A549 (cell line): ENCODE results near the gene MUC6. TPM values are rescaled to one million over a fixed set of nuclear protein-coding genes. Genes with fewer than 3 reads are reported as not detected.

Experiments
- ATAC-seq, 2 experiments: fragments of 200-7000 bp in 1 of 2; fragments of >200 bp in 1 of 2; cut with Nextera tagmentation in 1 of 2; cut with Tn5 transposase in 1 of 2; 3 replicates each; pipeline versions ENCODE4 v1.8.0 to v1.9.1; 2018 to 2020; ENCODE audit warnings: mild to moderate bottlenecking in 1 of 2, moderate library complexity in 1 of 2
- CTCF ChIA-PET: fragments of 300-600 bp; sonication (Branson Sonifier 250); formaldehyde crosslinking; extraction: SDS; loops from one replicate; lab custom pipeline; 2021; ENCODE audit warnings: antibody characterized with exemption, inconsistent platforms; lab: Yijun Ruan, JAX
- POLR2A ChIA-PET: fragments of 350-600 bp; formaldehyde crosslinking; extraction: SDS; loops from one replicate; lab custom pipeline; 2021; ENCODE audit warnings: antibody characterized with exemption, inconsistent platforms; lab: Yijun Ruan, JAX
- DNase-seq, 2 experiments: peaks; one replicate each; pipeline versions ENCODE4 v3.0.0 to v3.0.0-alpha.2; 2011 to 2016; ENCODE audit warnings: low read depth in 1 of 2, low spot score in 1 of 2
- FAIRE-seq: peaks from 2 replicates; lab custom pipeline; 2011; peaks lifted over from hg19 to GRCh38; lab: Jason Lieb, UNC
- H3K27ac ChIP-seq, 2 experiments: fragments of >200 bp; sonication (Bioruptor Twin); formaldehyde crosslinking; 3 replicates each; pipeline ENCODE4 v1.5.1; 2016 to 2017
- H3K4me1 ChIP-seq: fragments of >200 bp; sonication (Bioruptor Twin); formaldehyde crosslinking; 3 replicates; pipeline ENCODE4 v1.6.1; 2016
- H3K4me2 ChIP-seq: fragments of >200 bp; sonication (Bioruptor Twin); formaldehyde crosslinking; 3 replicates; pipeline ENCODE4 v1.6.1; 2016
- H3K4me3 ChIP-seq: fragments of >200 bp; sonication (Bioruptor Twin); formaldehyde crosslinking; 3 replicates; pipeline ENCODE4 v1.5.1; 2016
- H3K9me3 ChIP-seq: fragments of >200 bp; sonication (Bioruptor Twin); formaldehyde crosslinking; 3 replicates; pipeline ENCODE4 v1.6.1; 2016
- CBX8 ChIP-seq: fragments of 200-600 bp; sonication (generic); IDR thresholded peaks from 2 replicates; pipeline ENCODE4 v1.6.1; 2016
- CEBPB ChIP-seq, 2 experiments: fragments of >200 bp in 1 of 2; sonication (Bioruptor Twin) in 1 of 2; formaldehyde crosslinking in 1 of 2; IDR thresholded peaks; 2 replicates each; pipeline ENCODE4 v1.6.1; 2012 to 2016
- CHD4 ChIP-seq: fragments of 200-600 bp; sonication (generic); IDR thresholded peaks from 2 replicates; pipeline ENCODE4 v1.6.1; 2016; ENCODE audit warnings: antibody characterized with exemption, mild to moderate bottlenecking, borderline replicate concordance
- CTCF ChIP-seq: fragments of >200 bp; sonication (Bioruptor Twin); formaldehyde crosslinking; IDR thresholded peaks from 3 replicates; pipeline ENCODE4 v1.5.1; 2016
- EHF ChIP-seq: fragments of 250-450 bp; sonication (Bioruptor Pico); IDR thresholded peaks from 2 replicates; pipeline ENCODE4 v1.5.0; 2020; ENCODE audit warnings: mild to moderate bottlenecking
- FOSB ChIP-seq: fragments of 250-450 bp; sonication (Bioruptor Pico); IDR thresholded peaks from 2 replicates; pipeline ENCODE4 v1.5.0; 2020; ENCODE audit warnings: mild to moderate bottlenecking, moderate library complexity
- FOSL2 ChIP-seq, 2 experiments: fragments of 450-650 bp in 1 of 2; fragments of >200 bp in 1 of 2; sonication (Bioruptor Twin) in 1 of 2; formaldehyde crosslinking; IDR thresholded peaks; 2 replicates each; pipeline versions ENCODE4 v1.5.0 to v1.6.1; 2016 to 2020; ENCODE audit warnings: mild to moderate bottlenecking in 1 of 2, moderate library complexity in 1 of 2
- HOXB5 ChIP-seq: fragments of 250-450 bp; sonication (Bioruptor Pico); IDR thresholded peaks from 2 replicates; pipeline ENCODE4 v1.5.0; 2020; ENCODE audit warnings: mild to moderate bottlenecking, moderate library complexity
- JUNB ChIP-seq: fragments of >200 bp; sonication (Bioruptor Twin); formaldehyde crosslinking; IDR thresholded peaks from 2 replicates; pipeline ENCODE4 v1.6.1; 2016
- KDM1A ChIP-seq: fragments of 200-600 bp; sonication (generic); IDR thresholded peaks from 2 replicates; pipeline ENCODE4 v1.6.1; 2016; ENCODE audit warnings: low read depth, mild to moderate bottlenecking
- KDM5A ChIP-seq: fragments of 200-600 bp; sonication (generic); IDR thresholded peaks from 2 replicates; pipeline ENCODE4 v1.6.1; 2016; ENCODE audit warnings: antibody characterized with exemption, mild to moderate bottlenecking
- MAFK ChIP-seq: fragments of 450-650 bp; IDR thresholded peaks from 2 replicates; pipeline ENCODE4 v1.6.1; 2014; ENCODE audit not compliant: partially characterized antibody
- MAZ ChIP-seq: fragments of 150-350 bp; IDR thresholded peaks from 2 replicates; pipeline ENCODE4 v1.6.1; 2014; ENCODE audit warnings: antibody characterized with exemption, low read depth, low read length, borderline replicate concordance
- PBX3 ChIP-seq: IDR thresholded peaks from 2 replicates; pipeline ENCODE4 v1.6.1; 2012
- POLR2A ChIP-seq: IDR thresholded peaks from 2 replicates; pipeline ENCODE4 v1.6.1; 2012; ENCODE audit warnings: mild to moderate bottlenecking, low read length
- RFX5 ChIP-seq: fragments of 450-650 bp; IDR thresholded peaks from 2 replicates; pipeline ENCODE4 v1.7.1; 2014; ENCODE audit warnings: antibody characterized with exemption, mild to moderate bottlenecking, moderate library complexity
- RNF2 ChIP-seq: fragments of 200-600 bp; sonication (generic); IDR thresholded peaks from 2 replicates; pipeline ENCODE4 v1.6.1; 2016; ENCODE audit warnings: low read depth, mild to moderate bottlenecking, antibody characterized with exemption, moderate library complexity, borderline replicate concordance
- SREBF2 ChIP-seq: fragments of 450-650 bp; IDR thresholded peaks from 2 replicates; pipeline ENCODE4 v1.6.1; 2014; ENCODE audit warnings: mild to moderate bottlenecking, moderate library complexity
- ZFP36 ChIP-seq: fragments of 450-650 bp; IDR thresholded peaks from 2 replicates; pipeline ENCODE4 v1.6.1; 2014; ENCODE audit warnings: borderline replicate concordance; ENCODE audit not compliant: partially characterized antibody
- WGBS: methylation state at CpG from one replicate; pipeline ENCODE4 v1.1.6; 2017; ENCODE audit errors: missing lambda C conversion rate; 5-methylcytosine and 5-hydroxymethylcytosine counted together
- polyA plus RNA-seq, 4 experiments: library from polyadenylated mRNA; depleted of rRNA in 3 of 4; stranded (reverse); fragments of >200 nt; fragmentation: RNase III in 1 of 4; extraction: RNeasy Plus Mini Kit Qiagen cat#74134 plus additional on column Dnase treatment in 1 of 4; gene quantifications; 2 replicates in 3 of 4; 3 replicates in 1 of 4; pipeline ENCODE4 v1.2.3, GENCODE V29; 2011 to 2017

MUC6 gene
- polyA plus RNA-seq, 2 of the 4 experiments (the other 2 are of a cell fraction): not detected

GRCh38 chr11:1041149-1041467 lies 4.6 kb upstream of the MUC6 start (continued):
- no peak for TF ChIP-seq MAFK
- TF ChIP-seq, all 56 proteins: peak for 0

- CTCF ChIA-PET: interaction anchor here (0.6 to 1.2 kb wide), 3 partner anchors 11 to 219 kb away, joined by 3 to 6 read pairs (median 5); no protein-coding TSS in a partner anchor
- H3K4me2 ChIP-seq: no peak overlapping the region
- ATAC-seq: no peak
Measured at GRCh38 chr11:1040428-1041148, 4.1 kb upstream of the MUC6 start.

GRCh38 chr11:1039481-1040427 lies 3.2 kb upstream of the MUC6 start:
- H3K9me3 ChIP-seq: no peaks in the 10 kb centered on the region
- CTCF ChIA-PET: interaction anchor here (0.6 to 1.1 kb wide), 2 partner anchors 12 to 220 kb away, joined by 5 to 6 read pairs; no protein-coding TSS in a partner anchor
- H3K4me2 ChIP-seq: no peak overlapping the region
- FAIRE-seq: no peak
- no peak overlapping the region for H3K4me3 ChIP-seq
- TF ChIP-seq SREBF2 (no peak), POLR2A (no peak), MAZ (no peak), KDM1A (no peak), CHD4 (no peak), EHF (CRISPR knock-in tag) (no peak), RFX5 (no peak), HOXB5 (CRISPR knock-in tag) (no peak), JUNB (no peak), FOSB (no peak), FOSL2 (IDR thresholded peaks at IDR 0.05) (no peak), FOSL2 (CRISPR knock-in tag; IDR thresholded peaks at IDR 0.05) (no peak), KDM5A (no peak), ZFP36 (no peak), PBX3 (no peak)
- 100% methylated on average over 8 of the region's 32 CpGs for WGBS
- H3K27ac ChIP-seq: no peak overlapping the region
- POLR2A ChIA-PET: no interaction called here
- no peak for ATAC-seq
- peaks cover 13% of the 10 kb centered on the region for H3K4me1 ChIP-seq
- DNase-seq: no peak

More at GRCh38 chr11:1040428-1041148, 4.1 kb upstream of the MUC6 start:
- no peak for FAIRE-seq
- 84% methylated on average over 12 of the region's 16 CpGs for WGBS
- H3K27ac ChIP-seq: peak overlapping the region in 1 of 2 experiments; percentile 4; a peak in 2 of 6 replicates
- POLR2A ChIA-PET: no interaction called here
- TF ChIP-seq CTCF (no peak), FOSB (no peak), CBX8 (no peak), RNF2 (no peak), KDM1A (no peak), MAZ (no peak), CEBPB (IDR thresholded peaks at IDR 0.05) (no peak)
- no peak for DNase-seq
- peaks cover 13% of the 10 kb centered on the region for H3K4me1 ChIP-seq
- H3K4me3 ChIP-seq: no peak overlapping the region
- H3K9me3 ChIP-seq: 0 out of 3 replicates have a peak, but pooled peaks cover 3% of the 10 kb centered on the region
